ENCODE results near the gene POGLUT3. TPM values are rescaled to one million over a fixed set of nuclear protein-coding genes. Genes with fewer than 3 reads are reported as not detected.

POGLUT3 gene
- total and polyA plus RNA-seq, 2 of the 8 experiments (the other 6 are each of a cell fraction or from before 2014, with no cell fraction given), result 4.7 to 17.4 TPM

DNA sequence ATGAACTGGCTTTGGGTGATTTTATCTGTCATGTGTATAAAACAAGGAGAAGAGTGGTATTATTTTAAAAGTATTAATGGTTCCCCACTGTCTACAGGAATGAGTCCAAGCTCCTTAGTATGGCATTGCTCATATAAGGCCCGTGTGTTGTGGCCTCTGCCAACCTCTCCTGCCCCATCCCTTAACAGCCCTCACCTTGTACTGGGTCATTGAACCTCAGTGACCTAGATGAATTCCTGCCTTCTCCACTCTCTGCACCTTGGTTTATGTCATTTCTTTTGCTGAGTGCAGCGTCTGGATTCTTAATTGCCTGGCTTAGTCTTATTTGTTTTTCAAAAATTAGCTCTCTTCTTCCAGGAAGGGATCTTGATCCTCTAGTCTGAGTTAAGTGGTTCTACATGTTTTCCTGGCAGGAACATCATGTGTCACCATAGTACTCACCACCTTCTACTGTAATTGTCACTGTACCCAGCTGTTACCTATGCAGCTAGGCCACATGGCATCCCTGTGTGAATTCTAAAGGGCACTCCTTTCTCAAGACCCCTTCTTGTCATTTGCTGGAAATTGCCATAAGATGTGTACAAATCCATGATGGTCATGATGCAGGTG, 36.2 kb upstream of the POGLUT3 start:
- H3K23me2 ChIP-seq (ENCODE audit: low read depth, low read length), result no peaks in the 10 kb centered on the region
- DNase-seq (ENCODE audit: low read depth in 1 of 2, low spot score in 2 of 2), result no peak
- no peak overlapping the region for H3K9ac ChIP-seq (replicated peaks in 1 of 4; ENCODE audit: extremely low read depth in 1 of 4, low read depth in 3 of 4, low read length in 3 of 4)
- no peak overlapping the region for H2BK120ac ChIP-seq (replicated peaks; ENCODE audit: low read depth, low read length)
- H3K4ac ChIP-seq (replicated peaks; ENCODE audit: insufficient read length, low read depth, low read length), result no peak overlapping the region
- no peak overlapping the region for H3K4me3 ChIP-seq (ENCODE audit: extremely low read depth in 1 of 4, insufficient read depth in 2 of 4, low read depth in 3 of 4, low read length in 4 of 4)
- H3K56ac ChIP-seq (replicated peaks; ENCODE audit: insufficient read length, low read depth, low read length), result no peak overlapping the region
- H3K18ac ChIP-seq (ENCODE audit: extremely low read depth, low read length), result no peak overlapping the region
- H2BK20ac ChIP-seq (ENCODE audit: low read length), result no peak overlapping the region
- H4K20me1 ChIP-seq (replicated peaks in 1 of 2; ENCODE audit: control insufficient read depth in 1 of 2, insufficient read depth in 2 of 2, low read length in 2 of 2), result no peaks in the 10 kb centered on the region
- CTCF ChIA-PET (ENCODE audit: partially characterized antibody), result interaction anchor here (0.9 kb wide), 1 partner anchor 8 kb away, joined by 4 read pairs; no protein-coding TSS in a partner anchor
- H3K79me2 ChIP-seq (ENCODE audit: control insufficient read depth in 1 of 2, insufficient read depth in 2 of 2, low read length in 2 of 2), result no peaks in the 10 kb centered on the region
- no peak overlapping the region for H4K8ac ChIP-seq (ENCODE audit: extremely low read depth, insufficient read depth, low read length)
- POLR2A ChIA-PET (ENCODE audit: partially characterized antibody), result interaction anchor here (1.0 kb wide), 1 partner anchor 312 kb away, joined by 3 read pairs; the partner anchor contains the start of genes ATM and NPAT
- H2BK5ac ChIP-seq (ENCODE audit: low read depth, low read length), result no peak overlapping the region
- no peak overlapping the region for H2AFZ ChIP-seq (ENCODE audit: low read length)
- no peak overlapping the region for H3K14ac ChIP-seq (ENCODE audit: insufficient read length)
- H2BK12ac ChIP-seq (ENCODE audit: low read depth, low read length), result no peak overlapping the region
- H3K79me1 ChIP-seq (ENCODE audit: low read depth, low read length), result no peaks in the 10 kb centered on the region
- H3K27me3 ChIP-seq (replicated peaks in 1 of 4; ENCODE audit: control insufficient read depth in 3 of 4, extremely low read depth in 1 of 4, insufficient read depth in 3 of 4, low read length in 3 of 4), result peaks cover 0 to 1% (median 0%) of the 10 kb centered on the region in 4 experiments; a peak in 1 of 7 replicates
- H2AK5ac ChIP-seq (ENCODE audit: low read depth, low read length), result no peak overlapping the region
- no peak overlapping the region for H2BK15ac ChIP-seq (ENCODE audit: low read length)
- no peak overlapping the region for H3K23ac ChIP-seq (ENCODE audit: insufficient read length)
- H3K4me2 ChIP-seq (ENCODE audit: insufficient read depth in 1 of 2, low read depth in 2 of 2, low read length in 2 of 2), result no peak overlapping the region
- FAIRE-seq, result no peak
- no peak overlapping the region for H3K27ac ChIP-seq (ENCODE audit: low read depth, low read length)
- H4K5ac ChIP-seq (ENCODE audit: insufficient read length, low read depth, low read length), result no peak overlapping the region
- no peak overlapping the region for H4K91ac ChIP-seq (replicated peaks; ENCODE audit: insufficient read length, low read length)
- 76% methylated on average over 2 of the region's 2 CpGs; no CpG with 5 or more reads in 1 of the 2 experiments for WGBS, 2 experiments (ENCODE audit: extremely low coverage in 1 of 2, insufficient coverage in 1 of 2, insufficient read length in 1 of 2, insufficient replicate concordance in 2 of 2, low coverage in 1 of 2, low lambda C conversion rate in 2 of 2, missing lambda C conversion rate in 1 of 2)
- no peaks in the 10 kb centered on the region for H3K9me3 ChIP-seq (ENCODE audit: insufficient read depth in 2 of 2, low read depth in 1 of 2, low read length in 1 of 2)
- TF ChIP-seq SUZ12 (IDR thresholded peaks at IDR 0.05; ENCODE audit: low read length) (no peak), BACH1 (IDR thresholded peaks at IDR 0.05; ENCODE audit: low read length) (no peak), KDM1A (IDR thresholded peaks at IDR 0.05; ENCODE audit: borderline replicate concordance, low read length) (no peak)
- H3K4me1 ChIP-seq (replicated peaks in 1 of 4; ENCODE audit: control insufficient read depth in 3 of 4, insufficient read depth in 4 of 4, low read length in 3 of 4), result no peaks in the 10 kb centered on the region
- H3K36me3 ChIP-seq (ENCODE audit: control insufficient read depth in 2 of 4, insufficient read depth in 4 of 4, low read length in 3 of 4), result no peaks in the 10 kb centered on the region
